Activated T-helper 9 cell treated with anti-CD3 and anti-CD28 coated beads, Interleukin-2, amount 50 U/mL, for 16 hours (primary cell): Measurements from ENCODE around the gene ZCCHC7.
"Not testable (repeated sequence)": the region's sequence is repeated elsewhere in the genome, so short reads cannot be mapped to it uniquely, and the experiment has no call there.

Experiments used
- DNase-seq: peaks from one replicate; pipeline ENCODE4 v3.0.0-alpha.2; 2020; ENCODE audit warnings: low read depth

The ZCCHC7 gene

DNA sequence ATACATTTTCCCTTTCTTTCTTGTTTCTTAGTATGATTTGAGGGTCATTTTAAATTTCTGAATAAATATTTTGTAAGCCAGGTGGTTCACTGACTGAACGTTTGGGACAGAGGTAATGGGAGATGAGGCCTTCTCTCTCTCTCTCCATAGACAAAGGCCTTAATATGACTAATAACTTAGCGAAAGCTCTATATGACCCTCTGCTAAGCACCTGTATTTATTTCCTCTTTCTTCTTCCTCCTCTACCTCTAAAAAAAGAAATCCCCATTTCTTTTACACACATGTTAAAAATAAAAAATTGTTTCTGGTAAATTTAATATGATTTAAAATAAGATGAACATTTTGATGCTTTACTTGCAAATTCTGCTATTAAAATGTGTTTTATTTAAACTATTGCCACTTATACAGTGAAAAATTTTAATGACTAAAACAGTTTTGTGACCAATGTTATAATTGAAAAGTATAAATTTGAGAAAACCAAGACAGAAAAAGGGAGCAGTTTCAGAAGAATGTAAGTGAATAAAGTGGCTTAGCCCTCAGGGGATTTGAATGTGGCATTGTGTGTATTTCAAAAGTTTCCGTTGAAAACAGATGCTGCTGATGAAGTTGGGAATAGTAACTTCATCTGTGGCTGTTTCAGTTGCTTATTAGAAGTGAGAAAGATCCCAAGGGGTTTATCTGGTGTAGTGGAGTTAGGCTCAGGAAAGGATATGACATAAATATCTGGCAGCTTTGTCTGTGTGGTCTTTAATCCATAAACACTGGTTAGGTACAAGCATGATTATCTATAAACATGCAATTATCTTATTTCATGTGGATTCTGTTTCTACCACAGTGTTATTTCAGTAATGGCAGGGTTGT, 173.5 kb downstream of the ZCCHC7 start:
- no peak for DNase-seq

DNA sequence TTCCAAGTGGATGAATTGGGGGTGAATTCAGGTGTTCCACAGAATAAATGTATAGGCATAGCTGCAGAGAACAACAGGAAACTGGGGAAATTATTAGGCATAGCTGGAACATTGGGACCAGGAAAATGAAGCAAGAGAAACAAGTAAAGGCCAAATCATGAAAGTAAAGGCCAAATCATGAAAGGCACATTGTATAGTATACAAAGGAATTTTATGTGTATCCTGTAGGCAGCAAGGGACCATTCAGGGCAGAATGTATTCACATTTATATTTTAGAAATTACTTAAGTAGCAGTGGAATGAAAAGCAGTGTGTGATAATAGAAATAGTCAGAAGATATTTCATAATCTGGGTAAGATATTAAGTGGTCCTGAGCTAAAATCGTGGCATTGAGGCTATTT, 174.8 kb downstream of the ZCCHC7 start:
- DNase-seq = no peak

GRCh38 chr9:37295796-37296195, 175.4 kb downstream of the ZCCHC7 start:
- DNase-seq = no peak

DNA sequence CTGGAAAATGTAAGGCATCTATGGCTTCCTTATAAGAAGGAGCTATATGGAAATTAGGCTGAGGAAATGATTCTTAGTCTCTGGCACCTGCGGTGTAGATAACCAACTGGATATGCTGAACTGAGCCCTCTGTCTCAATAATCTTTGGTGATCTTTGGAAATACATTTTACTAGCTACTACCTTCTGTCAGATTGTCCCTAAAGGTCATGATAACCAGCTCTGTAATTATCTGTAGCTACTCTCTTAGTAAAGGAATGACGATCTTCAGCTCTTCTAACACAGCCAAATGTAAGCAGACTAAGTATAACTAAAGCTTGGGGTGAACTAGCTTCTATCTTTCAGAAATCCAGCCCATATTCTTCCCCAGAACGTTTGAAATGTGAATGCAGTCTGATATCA, 177.2 kb downstream of the ZCCHC7 start:
- DNase-seq = no peak

DNA sequence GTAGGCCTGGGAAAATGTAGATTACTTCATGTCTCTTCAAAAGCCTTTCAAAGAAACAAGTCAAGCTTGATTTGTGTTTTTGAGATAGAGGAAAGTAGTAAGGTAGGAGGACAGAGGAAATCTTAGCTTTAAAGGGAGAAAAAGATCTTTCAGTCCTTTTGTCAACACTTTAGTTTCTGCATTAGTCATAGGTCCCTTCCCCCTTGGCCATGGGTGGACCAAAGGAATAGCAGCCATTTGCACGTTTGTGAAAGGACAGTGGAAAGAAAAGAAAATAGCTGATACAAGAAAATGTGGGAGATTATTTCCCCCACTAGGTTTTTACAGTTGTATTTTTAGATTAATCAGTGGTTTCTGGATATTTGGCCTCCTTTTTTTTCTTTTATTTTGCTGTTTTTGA, 180.2 kb downstream of the ZCCHC7 start:
- no peak for DNase-seq

- DNase-seq = no peak
These were observed 180.9 kb downstream of the ZCCHC7 start for GRCh38 chr9:37301042-37301853.

DNA sequence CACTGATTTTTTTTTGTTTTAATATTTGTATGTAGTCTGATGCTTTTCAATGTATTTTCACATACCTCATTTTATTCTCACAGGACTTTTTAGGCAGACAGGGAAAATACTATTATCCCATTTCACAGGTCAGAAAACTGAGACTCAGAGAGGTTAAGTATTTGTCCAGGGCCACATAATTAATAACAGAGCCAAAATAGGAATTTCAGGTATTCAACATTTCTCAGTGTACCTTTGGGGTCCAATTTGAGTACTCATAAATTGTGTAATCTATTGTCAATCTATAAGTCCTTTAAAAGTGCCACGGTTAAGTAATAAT, 181.4 kb downstream of the ZCCHC7 start:
- no peak for DNase-seq

- no peak for DNase-seq
These were observed 181.9 kb downstream of the ZCCHC7 start for GRCh38 chr9:37302277-37302676.

GRCh38 chr9:37303272-37303671, 182.9 kb downstream of the ZCCHC7 start:
- not testable (repeated sequence) for DNase-seq

DNA sequence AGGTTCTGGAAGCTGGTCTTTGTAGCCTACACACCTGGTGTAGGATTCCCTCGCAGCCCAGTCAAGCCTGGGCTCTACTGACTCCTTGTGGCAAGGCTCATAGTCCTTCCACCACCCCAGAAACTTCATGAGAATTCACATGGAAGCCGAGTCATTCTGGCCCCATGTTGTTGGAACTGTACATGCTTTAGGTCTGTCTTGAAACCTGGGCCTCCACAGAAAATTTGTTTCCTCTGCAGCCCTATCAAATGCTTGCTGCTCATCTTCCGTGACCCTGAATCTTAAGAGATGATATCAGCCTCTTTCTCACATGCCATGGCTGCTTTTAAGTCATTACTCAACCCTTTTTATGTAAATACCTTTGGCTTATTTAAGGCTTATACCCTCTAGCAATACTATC, 188.8 kb downstream of the ZCCHC7 start:
- DNase-seq = no peak

- no peak for DNase-seq
These were observed 191.7 kb downstream of the ZCCHC7 start for GRCh38 chr9:37311938-37312708.

GRCh38 chr9:37324261-37324683, 203.9 kb downstream of the ZCCHC7 start:
- DNase-seq = no peak

- no peak for DNase-seq
These were observed 204.5 kb downstream of the ZCCHC7 start for GRCh38 chr9:37324691-37325490.

- DNase-seq = no peak
These were observed 205.4 kb downstream of the ZCCHC7 start for GRCh38 chr9:37325778-37326177.

GRCh38 chr9:37327553-37327952, 207.2 kb downstream of the ZCCHC7 start:
- no peak for DNase-seq

GRCh38 chr9:37328556-37329227, 208.3 kb downstream of the ZCCHC7 start:
- DNase-seq = no peak

DNA sequence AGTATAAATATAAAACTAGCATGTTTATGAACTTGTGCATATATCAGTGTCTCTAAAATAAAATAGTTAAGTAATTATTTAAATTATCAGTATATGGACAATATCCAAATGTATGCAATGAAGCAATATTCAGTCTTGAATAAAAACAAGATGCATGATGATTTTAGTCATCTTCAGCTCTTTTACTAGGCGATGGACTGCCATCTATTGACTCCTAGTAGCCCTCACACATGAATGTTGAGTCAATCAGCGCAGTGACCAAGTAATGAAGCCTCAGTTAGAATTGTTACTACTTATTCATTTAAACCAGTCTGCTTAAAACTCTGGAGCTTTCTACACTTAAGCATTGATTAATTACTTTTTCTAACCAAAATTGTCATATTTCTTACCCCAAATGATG, 209.2 kb downstream of the ZCCHC7 start:
- DNase-seq = no peak

DNA sequence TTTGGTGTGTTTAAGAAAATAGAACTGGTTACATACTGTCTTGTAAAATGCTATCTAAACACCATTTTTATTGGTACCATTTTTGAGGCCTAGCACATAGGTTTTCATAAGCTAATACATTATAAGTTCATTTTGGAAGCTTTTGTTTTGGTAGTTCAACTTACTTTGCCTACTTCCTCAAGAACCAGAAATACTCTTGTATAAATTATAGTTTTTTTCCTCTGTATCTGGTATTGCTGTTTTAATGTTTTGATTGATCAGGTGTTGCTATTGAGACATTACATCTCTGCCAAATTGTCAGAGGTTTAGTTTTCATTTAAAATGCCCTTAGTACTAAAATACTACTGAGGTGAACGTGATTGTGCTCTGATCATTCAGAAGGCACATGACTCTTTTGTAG, 211.5 kb downstream of the ZCCHC7 start:
- DNase-seq = no peak

- no peak for DNase-seq
These were observed 212.2 kb downstream of the ZCCHC7 start for GRCh38 chr9:37332578-37332977.

GRCh38 chr9:37333288-37333687, 212.9 kb downstream of the ZCCHC7 start:
- no peak for DNase-seq

DNA sequence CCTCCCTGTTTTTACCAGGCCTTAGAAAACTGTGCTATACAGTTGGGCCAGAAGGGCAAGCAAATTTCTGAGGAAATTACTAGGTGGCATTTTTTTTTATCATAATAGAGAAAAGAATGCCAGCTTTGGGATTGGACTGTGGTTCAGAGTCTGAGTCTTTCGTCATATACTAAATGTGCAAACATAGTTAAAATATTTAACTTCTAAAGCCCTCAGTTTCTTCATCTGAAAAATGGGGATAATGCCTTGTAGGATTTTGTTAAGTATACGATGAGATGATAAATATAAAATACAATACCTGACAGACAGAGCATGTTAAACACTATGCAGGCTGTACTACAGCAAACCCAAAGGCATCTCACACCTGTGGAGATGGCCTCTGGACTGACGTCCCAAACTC, 214.9 kb downstream of the ZCCHC7 start:
- DNase-seq = no peak
